ENCODE measurements around the gene ZNF275.

- TF ChIP-seq, protein P1, sequence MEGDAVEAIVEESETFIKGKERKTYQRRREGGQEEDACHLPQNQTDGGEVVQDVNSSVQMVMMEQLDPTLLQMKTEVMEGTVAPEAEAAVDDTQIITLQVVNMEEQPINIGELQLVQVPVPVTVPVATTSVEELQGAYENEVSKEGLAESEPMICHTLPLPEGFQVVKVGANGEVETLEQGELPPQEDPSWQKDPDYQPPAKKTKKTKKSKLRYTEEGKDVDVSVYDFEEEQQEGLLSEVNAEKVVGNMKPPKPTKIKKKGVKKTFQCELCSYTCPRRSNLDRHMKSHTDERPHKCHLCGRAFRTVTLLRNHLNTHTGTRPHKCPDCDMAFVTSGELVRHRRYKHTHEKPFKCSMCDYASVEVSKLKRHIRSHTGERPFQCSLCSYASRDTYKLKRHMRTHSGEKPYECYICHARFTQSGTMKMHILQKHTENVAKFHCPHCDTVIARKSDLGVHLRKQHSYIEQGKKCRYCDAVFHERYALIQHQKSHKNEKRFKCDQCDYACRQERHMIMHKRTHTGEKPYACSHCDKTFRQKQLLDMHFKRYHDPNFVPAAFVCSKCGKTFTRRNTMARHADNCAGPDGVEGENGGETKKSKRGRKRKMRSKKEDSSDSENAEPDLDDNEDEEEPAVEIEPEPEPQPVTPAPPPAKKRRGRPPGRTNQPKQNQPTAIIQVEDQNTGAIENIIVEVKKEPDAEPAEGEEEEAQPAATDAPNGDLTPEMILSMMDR (IDR thresholded peaks at IDR 0.05) = no peak
- TF ChIP-seq POLR2A (IDR thresholded peaks at IDR 0.05) = no peak
- TF ChIP-seq EP300 (IDR thresholded peaks at IDR 0.05) = no peak
These were observed 15.1 kb upstream of the ZNF275 start for GRCh38 chrX:153318811-153319210.

Data from tibial nerve (tissue), 4 donors.